ENCODE data around the gene TPP1.
A peak's percentile ranks its signal among the peaks of the same experiment; 100 is the strongest.

TPP1 gene

DNA sequence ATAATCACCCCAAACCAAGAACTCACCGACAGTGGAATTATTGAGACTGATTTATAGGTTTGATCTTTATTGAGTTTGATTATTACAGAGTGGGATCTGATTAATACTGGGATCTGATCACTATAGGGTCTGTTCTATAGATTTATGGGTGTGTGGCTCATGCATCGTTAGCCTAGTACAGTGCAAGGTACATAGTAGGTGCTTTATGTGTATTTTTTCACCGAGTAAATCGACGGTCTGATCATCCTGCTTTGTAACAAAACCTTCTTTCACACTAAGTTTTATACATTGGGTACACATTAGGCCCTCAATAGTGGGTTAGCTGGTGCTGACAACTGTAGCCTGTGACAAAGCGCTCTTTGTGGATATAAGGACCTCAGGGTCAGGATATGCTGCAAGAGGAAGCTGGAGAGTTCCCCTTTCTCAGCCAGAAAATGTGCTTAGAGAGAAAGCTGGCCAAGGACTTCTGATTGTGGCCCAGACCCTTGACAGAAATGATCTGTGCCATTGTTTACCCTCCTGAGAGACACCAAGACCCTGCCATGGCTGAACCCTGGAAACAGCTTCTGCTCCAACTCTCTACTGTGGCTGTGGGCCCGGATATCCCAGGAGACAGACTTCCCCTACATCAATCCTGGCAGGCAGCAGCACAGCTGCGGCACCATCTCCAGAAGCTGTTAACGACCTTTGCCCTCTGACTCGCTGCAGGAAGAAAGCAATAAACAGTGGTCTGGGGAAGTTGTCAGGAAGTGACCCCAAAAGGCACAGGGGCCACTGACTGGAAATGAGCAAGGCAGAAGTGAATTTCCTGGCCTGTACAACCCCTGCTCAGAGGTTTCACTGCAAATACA is 16.1 kb upstream of the TPP1 start:
- H3K27me3 Mint-ChIP-seq: no peaks in the 10 kb centered on the region
- no peak overlapping the region for H3K4me3 Mint-ChIP-seq
- H3K9me3 Mint-ChIP-seq: no peaks in the 10 kb centered on the region
- no peak for DNase-seq
- no peak overlapping the region for H3K27ac Mint-ChIP-seq
- H3K4me1 Mint-ChIP-seq: peaks cover 26% of the 10 kb centered on the region
- ATAC-seq: no peak

GRCh38 chr11:6634534-6634933 is 15.3 kb upstream of the TPP1 start:
- Mint-ChIP-seq H3K27me3 (no peaks in the 10 kb centered on the region), H3K4me1 (peaks cover 26% of the 10 kb centered on the region), H3K9me3 (no peaks in the 10 kb centered on the region), H3K27ac (no peak overlapping the region), H3K4me3 (no peak overlapping the region)
- no peak for DNase-seq
- ATAC-seq: no peak

GRCh38 chr11:6633422-6634408 is 14.5 kb upstream of the TPP1 start:
- H3K4me3 Mint-ChIP-seq: no peak overlapping the region
- H3K4me1 Mint-ChIP-seq: peaks cover 26% of the 10 kb centered on the region
- no peak overlapping the region for H3K27ac Mint-ChIP-seq
- no peak for DNase-seq
- H3K27me3 Mint-ChIP-seq: no peaks in the 10 kb centered on the region
- no peaks in the 10 kb centered on the region for H3K9me3 Mint-ChIP-seq
- ATAC-seq: no peak

DNA sequence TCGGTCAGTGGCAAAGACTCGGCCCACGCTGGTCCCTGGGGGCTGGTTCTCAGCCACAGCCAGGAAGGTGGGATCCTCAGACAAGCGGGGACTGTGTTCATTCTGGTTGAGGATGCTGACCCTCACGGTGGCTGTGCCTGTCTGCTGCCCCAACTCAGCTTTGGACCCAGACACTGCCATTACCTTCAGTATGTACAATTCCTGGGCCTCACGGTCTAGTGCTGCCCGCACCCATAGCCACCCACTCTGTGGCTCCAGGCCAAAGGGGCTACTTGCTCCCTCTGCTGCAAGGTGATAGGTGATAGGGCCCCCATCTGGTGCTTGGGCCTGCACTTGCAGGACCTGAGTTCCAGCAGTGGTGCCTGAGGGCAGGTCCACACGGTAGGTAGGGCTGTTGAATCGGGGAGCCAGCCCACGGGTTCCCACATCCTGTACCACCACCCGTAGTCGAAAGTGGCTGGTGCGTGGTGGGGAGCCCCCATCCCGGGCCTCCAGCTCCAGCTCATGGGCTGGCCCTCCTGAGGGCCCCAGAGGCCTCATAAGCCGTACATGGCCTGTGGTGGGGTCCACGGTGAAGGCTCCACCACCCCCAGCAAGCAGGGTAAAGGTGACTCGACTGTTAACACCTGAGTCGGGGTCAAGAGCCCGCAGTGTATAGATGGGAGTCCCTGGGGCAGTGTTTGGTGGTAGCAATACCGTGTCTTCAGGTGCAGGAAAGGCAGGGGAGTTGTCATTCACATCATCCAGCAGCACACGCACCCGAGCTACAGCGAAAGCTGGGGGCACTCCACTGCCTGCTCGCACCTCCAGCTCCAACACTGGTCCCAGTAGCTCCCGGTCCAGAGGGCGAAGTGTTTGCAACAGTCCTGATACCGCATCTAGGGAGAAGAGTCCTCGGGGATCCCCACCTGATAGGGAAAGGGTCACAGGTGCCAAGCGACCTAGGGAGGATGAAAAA is 13.2 kb upstream of the TPP1 start:
- ATAC-seq: peak; percentile 79
- Mint-ChIP-seq H3K4me1 (peaks cover 38% of the 10 kb centered on the region), H3K27ac (peak overlapping the region; percentile 7 to 56), H3K9me3 (no peaks in the 10 kb centered on the region), H3K4me3 (peak overlapping the region in 1 of 2 donors; percentile 16), H3K27me3 (no peaks in the 10 kb centered on the region)
- peak; percentile 24 to 51 for DNase-seq

DNA sequence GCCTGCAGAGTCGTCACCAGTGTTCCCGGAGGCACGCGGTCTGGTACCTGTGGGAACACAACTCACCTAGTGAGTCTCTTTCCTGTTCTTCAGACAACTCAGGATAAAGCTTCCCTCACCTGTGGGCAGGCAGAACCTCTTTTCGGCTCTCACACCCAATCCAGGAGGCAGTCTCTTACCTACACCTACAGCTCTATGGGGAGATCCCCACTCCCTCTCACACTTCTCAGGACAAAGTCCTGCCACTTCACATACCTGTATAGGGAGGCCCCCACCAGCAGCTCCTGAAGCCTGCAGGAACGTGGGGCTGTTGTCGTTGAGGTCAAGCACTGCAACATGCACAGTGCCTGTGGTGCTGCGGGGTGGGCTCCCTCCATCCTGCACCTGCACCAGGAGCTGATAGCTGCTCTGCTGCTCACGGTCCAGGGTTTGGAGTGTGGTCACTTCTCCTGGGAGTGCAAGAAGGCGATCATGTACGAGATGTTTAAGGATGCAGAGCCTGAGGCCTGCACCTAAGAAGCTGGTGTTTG is 12.2 kb upstream of the TPP1 start:
- Mint-ChIP-seq H3K9me3 (no peaks in the 10 kb centered on the region), H3K4me1 (peaks cover 48% of the 10 kb centered on the region), H3K4me3 (no peak overlapping the region), H3K27me3 (no peaks in the 10 kb centered on the region), H3K27ac (peak overlapping the region in 1 of 2 donors; percentile 22)
- DNase-seq: no peak
- ATAC-seq: no peak

- no peaks in the 10 kb centered on the region for H3K27me3 Mint-ChIP-seq
These were observed 11.5 kb upstream of the TPP1 start for GRCh38 chr11:6630632-6631291.

DNA sequence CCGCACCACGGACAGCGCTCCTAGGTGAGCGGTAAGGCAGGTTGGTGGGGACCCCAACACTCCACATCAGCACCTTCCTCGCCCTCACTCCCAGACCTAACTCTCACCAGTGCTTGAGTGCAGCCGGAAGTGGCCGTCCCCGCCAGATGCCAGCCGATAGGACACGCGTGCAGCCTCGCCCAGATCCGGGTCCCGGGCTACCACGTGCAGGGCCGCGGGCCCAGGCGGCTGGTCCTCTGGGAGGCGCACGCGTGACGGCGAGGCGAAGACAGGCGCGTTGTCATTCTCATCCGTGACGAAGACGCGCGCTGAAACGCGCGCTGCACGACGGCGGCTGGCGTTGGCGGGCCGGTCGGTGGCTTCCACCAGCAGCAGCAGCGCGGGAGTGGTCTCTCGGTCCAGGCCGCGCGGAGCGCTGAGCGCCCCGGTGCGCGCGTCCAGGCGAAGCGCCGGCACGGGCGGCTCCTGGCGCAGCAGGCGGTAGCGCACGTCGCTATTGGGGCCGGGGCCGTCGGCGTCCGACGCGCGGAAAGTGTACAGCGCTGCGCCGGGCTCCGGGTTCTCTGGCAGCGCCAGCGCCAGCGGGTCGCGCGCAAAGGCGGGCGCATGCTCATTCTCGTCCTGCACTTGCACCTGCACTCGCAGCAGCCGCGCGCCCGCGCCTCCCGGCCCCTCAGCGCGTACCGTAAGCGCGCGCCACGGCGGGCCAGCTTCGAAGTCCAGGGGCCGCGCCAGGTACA is 10.8 kb upstream of the TPP1 start:
- Mint-ChIP-seq H3K4me3 (no peak overlapping the region), H3K4me1 (peaks cover 51% of the 10 kb centered on the region), H3K27me3 (no peaks in the 10 kb centered on the region), H3K27ac (no peak overlapping the region), H3K9me3 (no peaks in the 10 kb centered on the region)
- DNase-seq (no peak), ATAC-seq (peak; percentile 34)

More at GRCh38 chr11:6630632-6631291, 11.5 kb upstream of the TPP1 start:
- H3K9me3 Mint-ChIP-seq: no peaks in the 10 kb centered on the region
- H3K4me3 Mint-ChIP-seq: no peak overlapping the region
- DNase-seq (no peak), ATAC-seq (no peak)
- peaks cover 51% of the 10 kb centered on the region for H3K4me1 Mint-ChIP-seq
- no peak overlapping the region for H3K27ac Mint-ChIP-seq

DNA sequence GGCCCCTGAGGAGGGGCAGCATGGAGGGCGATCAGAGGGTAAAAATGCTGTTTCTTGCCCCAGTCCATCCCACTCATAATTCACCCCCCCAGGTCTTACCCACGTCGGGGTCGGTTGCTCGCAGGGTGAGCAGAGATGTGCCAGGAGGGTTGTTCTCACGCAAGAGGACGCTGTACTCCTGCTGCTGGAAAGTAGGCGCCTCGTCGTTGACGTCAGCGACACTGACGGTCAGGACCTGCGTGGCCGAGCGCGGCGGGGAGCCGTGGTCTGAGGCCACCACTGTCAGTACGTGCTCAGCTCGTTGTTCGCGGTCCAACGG is 10.3 kb upstream of the TPP1 start:
- Mint-ChIP-seq H3K4me3 (no peak overlapping the region), H3K4me1 (peaks cover 51% of the 10 kb centered on the region)
- ATAC-seq: no peak

DNA sequence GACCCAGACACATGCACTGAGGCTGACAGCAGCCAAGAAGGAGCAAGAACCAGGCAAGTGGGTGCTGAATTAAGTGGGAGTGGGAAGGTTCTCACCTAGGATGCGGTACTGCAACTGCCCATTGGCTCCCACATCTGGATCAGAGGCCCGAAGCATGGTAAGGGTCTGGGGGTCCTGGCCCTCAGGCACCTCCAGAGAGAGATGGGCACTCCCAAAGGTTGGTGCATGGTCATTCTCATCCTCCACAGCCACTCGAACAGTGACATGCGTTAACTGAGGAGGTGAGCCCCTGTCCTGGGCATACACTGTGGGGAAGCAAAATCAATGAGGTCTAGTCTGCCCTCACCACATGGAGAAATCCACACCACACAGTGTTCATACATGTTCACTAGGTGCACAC is 9.3 kb upstream of the TPP1 start:
- DNase-seq (no peak), ATAC-seq (no peak)
- no peak overlapping the region for H3K4me3 Mint-ChIP-seq
- no peaks in the 10 kb centered on the region for H3K27me3 Mint-ChIP-seq
- H3K4me1 Mint-ChIP-seq: peaks cover 50% of the 10 kb centered on the region
- no peak overlapping the region for H3K27ac Mint-ChIP-seq
- no peaks in the 10 kb centered on the region for H3K9me3 Mint-ChIP-seq

More for the DNA sequence above, 10.3 kb upstream of the TPP1 start:
- DNase-seq: no peak
- no peaks in the 10 kb centered on the region for H3K9me3 Mint-ChIP-seq
- H3K27ac Mint-ChIP-seq: no peak overlapping the region
- H3K27me3 Mint-ChIP-seq: no peaks in the 10 kb centered on the region

DNA sequence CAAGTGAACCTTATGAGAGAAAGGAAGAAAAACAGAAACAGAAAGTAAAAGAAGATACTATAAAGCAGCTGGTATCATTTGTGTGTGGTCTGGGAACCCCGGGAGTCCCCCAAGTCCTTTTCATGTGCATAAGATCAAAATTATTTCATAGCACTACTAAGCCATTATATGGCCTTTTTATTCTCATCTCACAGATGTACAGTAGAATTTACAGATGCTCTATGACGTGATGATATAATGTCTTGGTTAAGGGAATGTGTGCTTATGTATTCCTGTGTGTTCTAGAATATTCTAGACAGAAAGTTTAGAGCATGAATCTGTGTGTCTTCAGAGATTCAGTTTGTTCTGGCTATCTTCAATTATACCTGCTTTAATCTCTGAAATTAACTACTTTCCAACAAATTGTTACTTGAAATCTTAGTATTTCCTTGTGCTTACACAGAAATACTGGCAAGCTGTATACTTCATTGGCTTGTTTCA is 8.6 kb upstream of the TPP1 start:
- no peaks in the 10 kb centered on the region for H3K27me3 Mint-ChIP-seq
- no peak for DNase-seq
- peak overlapping the region; percentile 27 to 70 for H3K4me3 Mint-ChIP-seq
- no peaks in the 10 kb centered on the region for H3K9me3 Mint-ChIP-seq
- ATAC-seq: peak; percentile 60
- peaks cover 43% of the 10 kb centered on the region for H3K4me1 Mint-ChIP-seq
- peak overlapping the region in 1 of 2 donors; percentile 61 for H3K27ac Mint-ChIP-seq

- peak overlapping the region; percentile 27 to 70 for H3K4me3 Mint-ChIP-seq
- no peak for ATAC-seq
These were observed 7.9 kb upstream of the TPP1 start for GRCh38 chr11:6626971-6627761.

DNA sequence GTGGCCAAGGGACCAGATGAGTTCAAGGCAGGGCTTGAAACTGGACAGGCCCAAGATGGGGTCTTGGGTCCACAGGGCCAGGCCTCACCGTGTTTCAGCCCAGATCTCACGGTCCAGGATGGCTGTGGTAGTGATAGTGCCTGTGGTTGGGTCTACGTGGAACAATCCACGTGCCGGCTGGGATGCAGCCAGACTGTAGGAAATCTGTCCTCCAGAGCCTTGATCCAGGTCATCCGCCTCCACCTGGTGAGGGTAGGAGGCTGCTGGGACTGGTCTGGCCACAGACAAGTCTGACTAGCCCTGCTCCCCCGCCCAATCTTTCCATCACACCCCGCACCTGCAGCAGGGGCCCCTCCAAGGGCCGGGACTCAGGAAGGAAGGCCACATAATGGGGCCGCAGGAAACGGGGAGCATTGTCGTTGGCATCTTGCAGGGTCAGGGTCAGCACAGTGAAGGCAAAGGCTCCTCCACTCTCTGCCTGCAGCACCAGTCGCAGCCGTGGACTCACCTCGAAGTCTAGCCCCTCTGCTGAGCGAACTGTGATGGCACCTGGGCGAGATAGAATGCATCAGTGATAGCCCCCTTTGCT is 6.7 kb upstream of the TPP1 start:
- Mint-ChIP-seq H3K4me1 (peaks cover 25% of the 10 kb centered on the region), H3K4me3 (no peak overlapping the region), H3K9me3 (no peaks in the 10 kb centered on the region), H3K27ac (no peak overlapping the region), H3K27me3 (no peaks in the 10 kb centered on the region)
- DNase-seq (no peak), ATAC-seq (no peak)

More at GRCh38 chr11:6626971-6627761, 7.9 kb upstream of the TPP1 start:
- DNase-seq: no peak
- H3K9me3 Mint-ChIP-seq: no peaks in the 10 kb centered on the region
- no peaks in the 10 kb centered on the region for H3K27me3 Mint-ChIP-seq
- H3K27ac Mint-ChIP-seq: peak overlapping the region in 1 of 2 donors; percentile 61
- peaks cover 37% of the 10 kb centered on the region for H3K4me1 Mint-ChIP-seq

All from stimulated activated naive CD8-positive, alpha-beta T cell treated with anti-CD3 and anti-CD28 coated beads, Interleukin-15, amount 100 ng/mL, for 72 hours (primary cell).